HepG2 (cell line): ENCODE results near the gene GLG1. TPM values are rescaled to one million over a fixed set of nuclear protein-coding genes. Genes with fewer than 3 reads are reported as not detected.

ENCODE experiments used
- ARNTL ChIP-seq: sonication (generic); formaldehyde crosslinking; IDR thresholded peaks from 2 replicates; pipeline ENCODE4 v1.4.0; 2020; ENCODE audit warnings: mild to moderate bottlenecking, missing genetic modification reagents
- ATF7 ChIP-seq, 2 experiments: fragments of 450-650 bp in 1 of 2; sonication (generic) in 1 of 2; formaldehyde crosslinking in 1 of 2; IDR thresholded peaks; 2 replicates each; pipeline versions ENCODE4 v1.4.0 to v1.6.1; 2016 to 2020; ENCODE audit warnings: antibody characterized with exemption in 1 of 2, mild to moderate bottlenecking in 1 of 2, missing genetic modification reagents in 1 of 2
- DDIT3 ChIP-seq: sonication (generic); formaldehyde crosslinking; IDR thresholded peaks from 2 replicates; pipeline ENCODE4 v1.4.0; 2020; ENCODE audit warnings: mild to moderate bottlenecking, missing genetic modification reagents
- FOXP4 ChIP-seq: sonication (generic); formaldehyde crosslinking; IDR thresholded peaks from 2 replicates; pipeline ENCODE4 v1.4.0; 2020; ENCODE audit warnings: missing genetic modification reagents
- HMGXB3 ChIP-seq: sonication (generic); formaldehyde crosslinking; IDR thresholded peaks from 2 replicates; pipeline ENCODE4 v1.4.0; 2020; ENCODE audit warnings: missing genetic modification reagents, borderline replicate concordance
- ISL2 ChIP-seq: sonication (generic); formaldehyde crosslinking; IDR thresholded peaks from 2 replicates; pipeline ENCODE4 v1.5.0; 2020; ENCODE audit warnings: missing genetic modification reagents
- KDM1A ChIP-seq: IDR thresholded peaks from 2 replicates; pipeline ENCODE4 v1.6.1; 2016; ENCODE audit warnings: missing compliant biosample characterization
- NR2F1 ChIP-seq, 2 experiments: fragments of 450-650 bp in 1 of 2; formaldehyde crosslinking in 1 of 2; IDR thresholded peaks; 2 replicates each; pipeline versions ENCODE4 v1.5.0 to v1.6.1; 2016 to 2020; ENCODE audit warnings: mild to moderate bottlenecking in 1 of 2, missing compliant biosample characterization in 1 of 2, missing genetic modification reagents in 1 of 2, moderate library complexity in 1 of 2
- SAP130 ChIP-seq: IDR thresholded peaks from 2 replicates; pipeline ENCODE4 v1.6.1; 2016; ENCODE audit warnings: low read depth
- XBP1 ChIP-seq: sonication (generic); formaldehyde crosslinking; IDR thresholded peaks from 2 replicates; pipeline ENCODE4 v1.5.0; 2020; ENCODE audit warnings: missing genetic modification reagents
- ZBTB14 ChIP-seq: sonication (generic); formaldehyde crosslinking; IDR thresholded peaks from 2 replicates; pipeline ENCODE4 v1.4.0; 2020; ENCODE audit warnings: missing genetic modification reagents
- ZGPAT ChIP-seq: IDR thresholded peaks from 2 replicates; pipeline ENCODE4 v1.6.1; 2016; ENCODE audit warnings: mild to moderate bottlenecking
- ZNF136 ChIP-seq: sonication (generic); formaldehyde crosslinking; IDR thresholded peaks from 2 replicates; pipeline ENCODE4 v1.8.1; 2022; ENCODE audit warnings: low read depth, mild to moderate bottlenecking, moderate library complexity, missing genetic modification reagents
- ZNF547 ChIP-seq: sonication (generic); formaldehyde crosslinking; IDR thresholded peaks from 2 replicates; pipeline ENCODE4 v1.5.1; 2020; ENCODE audit warnings: mild to moderate bottlenecking, missing genetic modification reagents
- ZNF841 ChIP-seq: sonication (generic); formaldehyde crosslinking; IDR thresholded peaks from 2 replicates; pipeline ENCODE4 v1.8.1; 2023; ENCODE audit warnings: missing genetic modification reagents, borderline replicate concordance
- polyA plus RNA-seq, 8 experiments: library from polyadenylated mRNA; depleted of rRNA in 3 of 8; stranded (reverse) in 7 of 8; unstranded in 1 of 8; fragments of >200 nt; fragmentation: Illumina TruSeq in 4 of 8; extraction: Trizol in 4 of 8; gene quantifications; 2 replicates each; pipeline versions ENCODE4 v1.2.1 to v1.2.3, GENCODE V29; 2011 to 2016; ENCODE audit warnings: low read depth in 4 of 8, missing spikeins in 1 of 8, mixed read lengths in 1 of 8; ENCODE audit not compliant: insufficient read depth in 1 of 8
- total RNA-seq, 5 experiments: library from RNA; depleted of rRNA; stranded (reverse); fragments of >200 nt; fragmentation: Illumina TruSeq; extraction: Trizol; gene quantifications; 2 replicates each; pipeline ENCODE4 v1.2.3, GENCODE V29; 2016; ENCODE audit warnings: low read depth in 1 of 5

GLG1 gene
- total and polyA plus RNA-seq, 2 of the 13 experiments (the other 11 are each of a cell fraction or from before 2014, with no cell fraction given) = 87.7 to 141 TPM

GRCh38 chr16:74455619-74456289 lies 151.2 kb downstream of the GLG1 start (continued):
- TF ChIP-seq HMGXB3 (CRISPR knock-in tag) = 0 out of 2 replicates have a peak, but pooled peaks have one; percentile 39
- 0 out of 2 replicates have a peak, but pooled peaks have one; percentile 59 for TF ChIP-seq ZGPAT (CRISPR knock-in tag)
- 0 out of 2 replicates have a peak, but pooled peaks have one; percentile 35 for TF ChIP-seq FOXP4 (CRISPR knock-in tag)
- TF ChIP-seq ZNF136 (CRISPR knock-in tag) = no peak
- TF ChIP-seq ATF7 (IDR thresholded peaks at IDR 0.05) = 0 out of 2 replicates have a peak, but pooled peaks have one; percentile 3
- no peak for TF ChIP-seq ATF7 (CRISPR knock-in tag; IDR thresholded peaks at IDR 0.05)
- TF ChIP-seq DDIT3 (CRISPR knock-in tag) = no peak
- TF ChIP-seq ISL2 (CRISPR knock-in tag) = peak; percentile 30; the same call in 1 of the 2 replicates
- TF ChIP-seq ZNF547 (CRISPR knock-in tag) = no peak
- peak; percentile 63 for TF ChIP-seq SAP130 (CRISPR knock-in tag)
- TF ChIP-seq ARNTL = 0 out of 2 replicates have a peak, but pooled peaks have one; percentile 47
- peak; percentile 37 to 49; a peak in 2 of 4 replicates for TF ChIP-seq NR2F1 (CRISPR knock-in tag; IDR thresholded peaks at IDR 0.05)
- TF ChIP-seq XBP1 = no peak
- TF ChIP-seq ZBTB14 = no peak
- no peak for TF ChIP-seq ZNF841
- TF ChIP-seq KDM1A (CRISPR knock-in tag) = 0 out of 2 replicates have a peak, but pooled peaks have one; percentile 21
